Body of pancreas (tissue), 4 donors: ENCODE measurements around the gene NME9. TPM values are rescaled to one million over a fixed set of nuclear protein-coding genes. Genes with fewer than 3 reads are reported as not detected.

Source experiments
- ATAC-seq: fragments of 150-250 bp; one replicate; pipeline ENCODE4 v1.9.1; 2016
- DNase-seq, 4 donors: peaks; one replicate each; pipeline ENCODE4 v3.0.0-alpha.2; 2019
- H3K27ac ChIP-seq, 4 donors: fragments of 200-600 bp; sonication (generic); 1 replicate in 3 of 4; 2 replicates in 1 of 4; pipeline versions ENCODE4 v1.5.1 to v1.6.1; 2016 to 2019; ENCODE audit warnings: mild to moderate bottlenecking in 1 of 4, mixed read lengths in 1 of 4, moderate library complexity in 1 of 4
- H3K27me3 ChIP-seq, 2 donors: fragments of 200-600 bp; sonication (generic); one replicate each; pipeline ENCODE4 v1.6.0; 2016; ENCODE audit warnings: mild to moderate bottlenecking in 1 of 2
- H3K36me3 ChIP-seq, 2 donors: fragments of 200-600 bp; sonication (generic); replicated peaks in 1 of 2; 2 replicates each; pipeline ENCODE4 v1.5.1; 2016; ENCODE audit warnings: low read depth in 2 of 2; ENCODE audit not compliant: insufficient read depth in 1 of 2
- H3K4me1 ChIP-seq: fragments of 200-600 bp; sonication (generic); one replicate; pipeline ENCODE4 v1.6.0; 2016
- H3K4me3 ChIP-seq, 2 donors: fragments of 200-600 bp; sonication (generic); 1 replicate in 1 of 2; 2 replicates in 1 of 2; pipeline ENCODE4 v1.5.1; 2016 to 2019
- H3K9me3 ChIP-seq, 3 donors: fragments of 200-600 bp; sonication (generic); 1 replicate in 2 of 3; 2 replicates in 1 of 3; pipeline ENCODE4 v1.5.1; 2016
- POLR2A ChIP-seq, 3 donors: fragments of 450-650 bp; IDR thresholded peaks; one replicate each; pipeline ENCODE4 v1.6.1; 2016; ENCODE audit warnings: antibody characterized with exemption in 3 of 3, mild to moderate bottlenecking in 2 of 3
- WGBS, 2 donors: methylation state at CpG; one replicate each; pipeline ENCODE4 v1.1.5; 2017; 5-methylcytosine and 5-hydroxymethylcytosine counted together
- intact Hi-C: fragments of 100-400 bp; cut with DNase I; formaldehyde crosslinking; loops from one replicate; pipeline ENCODE4 v1.15.1; 2023
- total RNA-seq, 2 donors: library from RNA; depleted of rRNA; stranded (reverse); fragments of >200 nt; gene quantifications; one replicate each; pipeline ENCODE4 v1.1.0, GENCODE V29; 2016
- TF ChIP-seq, protein P1 (sequence below), 7 experiments: fragments of 450-650 bp in 4 of 7; fragments of 200-600 bp in 3 of 7; sonication (generic) in 3 of 7; IDR thresholded peaks; one replicate each; pipeline ENCODE4 v1.5.1; 2016 to 2019; ENCODE audit warnings: antibody characterized with exemption in 7 of 7

Gene NME9
- total RNA-seq, 2 donors from 2014 or later = 1.3 TPM; not detected in 1

DNA sequence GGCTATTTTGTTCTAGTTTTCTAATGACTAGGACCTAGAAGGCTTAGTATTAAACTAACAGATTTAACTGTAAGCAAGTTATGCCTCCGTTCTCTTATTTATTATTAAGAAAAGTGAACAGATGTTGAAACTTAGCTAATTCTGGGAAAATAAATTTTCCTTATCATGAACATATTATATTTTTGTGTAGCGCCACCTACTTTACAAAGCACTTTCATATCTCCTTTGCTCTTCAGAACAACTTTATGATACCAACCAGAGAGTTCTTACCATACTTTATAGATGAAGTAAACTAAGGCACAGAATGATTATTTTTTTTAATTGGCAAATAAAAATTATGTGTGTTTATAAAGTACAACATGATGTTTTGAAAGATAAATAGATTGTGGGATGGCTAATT, 59.4 kb downstream of the NME9 start:
- intact Hi-C loops = no loop called here
- Histone ChIP-seq H3K4me3 (no peak overlapping the region), H3K27me3 (no peaks in the 10 kb centered on the region), H3K4me1 (no peaks in the 10 kb centered on the region), H3K36me3 (peaks cover 0 to 14% of the 10 kb centered on the region in 2 donors), H3K9me3 (no peaks in the 10 kb centered on the region), H3K27ac (no peak overlapping the region)
- DNase-seq (no peak), ATAC-seq (no peak)
- TF ChIP-seq, protein P1, sequence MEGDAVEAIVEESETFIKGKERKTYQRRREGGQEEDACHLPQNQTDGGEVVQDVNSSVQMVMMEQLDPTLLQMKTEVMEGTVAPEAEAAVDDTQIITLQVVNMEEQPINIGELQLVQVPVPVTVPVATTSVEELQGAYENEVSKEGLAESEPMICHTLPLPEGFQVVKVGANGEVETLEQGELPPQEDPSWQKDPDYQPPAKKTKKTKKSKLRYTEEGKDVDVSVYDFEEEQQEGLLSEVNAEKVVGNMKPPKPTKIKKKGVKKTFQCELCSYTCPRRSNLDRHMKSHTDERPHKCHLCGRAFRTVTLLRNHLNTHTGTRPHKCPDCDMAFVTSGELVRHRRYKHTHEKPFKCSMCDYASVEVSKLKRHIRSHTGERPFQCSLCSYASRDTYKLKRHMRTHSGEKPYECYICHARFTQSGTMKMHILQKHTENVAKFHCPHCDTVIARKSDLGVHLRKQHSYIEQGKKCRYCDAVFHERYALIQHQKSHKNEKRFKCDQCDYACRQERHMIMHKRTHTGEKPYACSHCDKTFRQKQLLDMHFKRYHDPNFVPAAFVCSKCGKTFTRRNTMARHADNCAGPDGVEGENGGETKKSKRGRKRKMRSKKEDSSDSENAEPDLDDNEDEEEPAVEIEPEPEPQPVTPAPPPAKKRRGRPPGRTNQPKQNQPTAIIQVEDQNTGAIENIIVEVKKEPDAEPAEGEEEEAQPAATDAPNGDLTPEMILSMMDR (IDR thresholded peaks at IDR 0.05) = no peak
- TF ChIP-seq POLR2A (IDR thresholded peaks at IDR 0.05) = no peak
- WGBS, 2 donors = 84 to 90% methylated on average over 2 of the region's 2 CpGs

DNA sequence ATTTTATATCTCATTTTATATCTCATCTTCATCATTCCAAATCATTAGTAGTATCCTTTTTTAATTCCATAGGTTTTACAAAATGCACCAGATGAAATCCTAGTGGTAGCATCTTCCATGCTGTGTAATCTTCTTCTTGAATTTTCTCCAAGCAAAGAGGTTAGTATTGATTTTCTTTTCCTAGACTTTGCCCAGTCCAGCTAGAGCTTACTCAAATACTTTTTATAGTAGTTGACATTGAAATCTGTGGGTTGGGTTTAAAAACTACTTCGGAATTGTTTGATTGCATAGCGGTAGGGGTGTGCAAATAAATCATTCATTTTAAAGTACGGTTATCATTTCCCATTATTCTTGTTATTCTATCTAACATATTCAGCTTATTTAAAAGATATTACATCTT, 62.6 kb downstream of the NME9 start:
- no peak for TF ChIP-seq POLR2A (IDR thresholded peaks at IDR 0.05)
- TF ChIP-seq, protein P1 (IDR thresholded peaks at IDR 0.05) = no peak
- no peak overlapping the region for H3K4me3 ChIP-seq
- whole genome bisulfite sequencing, 2 donors = 71 to 72% methylated on average over 3 of the region's 3 CpGs
- H3K36me3 ChIP-seq = peaks cover 0 to 10% of the 10 kb centered on the region in 2 donors
- H3K27me3 ChIP-seq = no peaks in the 10 kb centered on the region
- H3K27ac ChIP-seq = no peak overlapping the region
- intact Hi-C loops = no loop called here
- H3K4me1 ChIP-seq = no peaks in the 10 kb centered on the region
- DNase-seq (no peak), ATAC-seq (no peak)
- H3K9me3 ChIP-seq = no peaks in the 10 kb centered on the region

DNA sequence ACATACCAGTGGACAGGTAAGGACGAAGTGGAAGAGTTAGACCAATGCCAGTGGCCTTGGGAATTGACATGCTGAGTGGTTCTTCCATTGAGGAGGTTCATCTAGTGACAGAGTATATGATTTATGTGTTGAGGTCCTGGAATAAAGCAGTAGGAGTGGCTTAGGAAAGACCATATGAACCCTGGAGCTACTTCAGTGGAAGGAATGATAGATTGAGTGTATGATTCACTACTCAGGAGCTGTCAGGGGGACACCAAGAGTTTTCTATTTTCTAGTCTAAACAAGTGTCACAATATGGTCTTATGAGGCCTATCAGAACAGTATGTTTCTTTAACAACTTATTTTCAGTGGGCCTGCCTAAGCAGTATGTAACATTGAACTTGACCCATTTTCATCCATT, 63.9 kb downstream of the NME9 start:
- H3K27me3 ChIP-seq = no peaks in the 10 kb centered on the region
- no peak for TF ChIP-seq POLR2A (IDR thresholded peaks at IDR 0.05)
- TF ChIP-seq, protein P1 (IDR thresholded peaks at IDR 0.05) = no peak
- no peak overlapping the region for H3K4me3 ChIP-seq
- H3K36me3 ChIP-seq = peaks cover 0 to 6% of the 10 kb centered on the region in 2 donors
- DNase-seq = no peak
- intact Hi-C loops = no loop called here
- no peak overlapping the region for H3K27ac ChIP-seq
- H3K9me3 ChIP-seq = no peaks in the 10 kb centered on the region
- 77 to 83% methylated on average over 1 of the region's 1 CpG for WGBS, 2 donors
- H3K4me1 ChIP-seq = no peaks in the 10 kb centered on the region
- ATAC-seq = no peak

DNA sequence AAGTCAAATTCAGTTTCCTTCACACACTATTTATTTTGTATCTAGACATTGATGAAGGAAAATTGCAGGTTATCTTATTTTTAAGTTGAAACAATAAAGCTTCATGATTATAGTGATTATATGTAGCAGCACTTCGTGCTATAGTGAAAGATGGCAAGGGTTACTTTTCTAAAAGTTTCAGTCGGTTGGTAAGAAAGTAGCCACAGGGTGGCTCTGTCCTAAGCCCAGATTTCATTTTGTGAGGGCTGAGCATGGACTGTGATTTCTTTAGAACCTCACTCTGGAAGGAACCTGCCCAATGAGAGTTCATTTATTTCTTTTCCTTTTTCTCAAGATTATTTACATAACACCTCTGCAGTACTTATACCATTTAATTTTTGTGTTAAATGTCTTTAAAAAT, 66.5 kb downstream of the NME9 start:
- peaks cover 0 to 4% of the 10 kb centered on the region in 2 donors for H3K36me3 ChIP-seq
- H3K27ac ChIP-seq = no peak overlapping the region
- 45 to 48% methylated on average over 2 of the region's 2 CpGs for WGBS, 2 donors
- no peaks in the 10 kb centered on the region for H3K27me3 ChIP-seq
- no peaks in the 10 kb centered on the region for H3K4me1 ChIP-seq
- ATAC-seq = no peak
- no peak for TF ChIP-seq POLR2A (IDR thresholded peaks at IDR 0.05)
- TF ChIP-seq, protein P1 (IDR thresholded peaks at IDR 0.05) = no peak
- intact Hi-C loops = no loop called here
- H3K9me3 ChIP-seq = no peaks in the 10 kb centered on the region
- no peak for DNase-seq
- H3K4me3 ChIP-seq = no peak overlapping the region

DNA sequence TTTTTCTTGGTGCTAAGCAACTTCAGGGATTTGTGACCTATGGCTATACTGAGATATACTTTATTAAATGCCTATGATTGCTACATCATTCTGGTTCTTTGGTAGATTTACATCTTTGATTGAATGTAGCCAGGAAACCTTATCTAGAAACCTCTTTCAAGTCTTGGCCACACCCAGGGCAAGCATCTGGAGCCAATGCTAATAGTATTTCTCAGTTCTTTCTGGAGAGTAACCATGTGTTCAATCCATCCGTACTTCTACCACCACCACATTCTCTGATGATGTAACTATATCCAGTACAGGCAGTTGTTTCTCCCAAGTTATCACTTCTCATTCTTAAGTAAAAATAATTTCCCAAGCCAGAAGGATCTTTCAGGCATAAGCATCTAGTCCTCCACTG, 69.0 kb downstream of the NME9 start:
- DNase-seq = no peak
- no peaks in the 10 kb centered on the region for H3K36me3 ChIP-seq
- no peaks in the 10 kb centered on the region for H3K4me1 ChIP-seq
- ATAC-seq = no peak
- no peaks in the 10 kb centered on the region for H3K27me3 ChIP-seq
- TF ChIP-seq POLR2A (IDR thresholded peaks at IDR 0.05) = no peak
- TF ChIP-seq, protein P1 (IDR thresholded peaks at IDR 0.05) = no peak
- intact Hi-C loops = no loop called here
- H3K27ac ChIP-seq = no peak overlapping the region
- no peak overlapping the region for H3K4me3 ChIP-seq
- no peaks in the 10 kb centered on the region for H3K9me3 ChIP-seq
- 74 to 81% methylated on average over 1 of the region's 1 CpG for WGBS, 2 donors
